HCT116 (cell line): ENCODE data around the gene RAB24.

Source experiments
- CBX3 ChIP-seq: IDR thresholded peaks from 2 replicates; pipeline ENCODE4 v1.6.1; 2012; ENCODE audit warnings: low read depth
- EZH2 ChIP-seq: fragments of 200-600 bp; sonication (generic); IDR thresholded peaks from 2 replicates; pipeline ENCODE4 v1.6.1; 2017; ENCODE audit warnings: antibody characterized with exemption, mixed run types
- EZH2phosphoT487 ChIP-seq: fragments of 200-600 bp; IDR thresholded peaks from 2 replicates; pipeline ENCODE4 v1.6.1; 2018; ENCODE audit warnings: antibody characterized with exemption, borderline replicate concordance
- POLR2A ChIP-seq: IDR thresholded peaks from 2 replicates; pipeline ENCODE4 v1.7.0; 2011; ENCODE audit warnings: borderline replicate concordance; ENCODE audit not compliant: insufficient read depth, insufficient read length; ENCODE audit errors: extremely low read depth
- POLR2AphosphoS5 ChIP-seq: IDR thresholded peaks from 2 replicates; pipeline ENCODE4 v1.6.1; 2011; ENCODE audit warnings: mild to moderate bottlenecking, low read depth, low read length, moderate library complexity
- RAD21 ChIP-seq: IDR thresholded peaks from 2 replicates; pipeline ENCODE4 v1.6.1; 2012; ENCODE audit warnings: low read depth, mild to moderate bottlenecking
- SP1 ChIP-seq: IDR thresholded peaks from 2 replicates; pipeline ENCODE4 v1.6.1; 2012; ENCODE audit warnings: low read depth
- SRF ChIP-seq: IDR thresholded peaks from 2 replicates; pipeline ENCODE4 v1.6.1; 2012; ENCODE audit warnings: low read depth
- TF ChIP-seq, protein P1 (sequence below), 3 experiments: fragments of 200-600 bp in 1 of 3; sonication (generic) in 1 of 3; IDR thresholded peaks in 2 of 3; conservative IDR thresholded peaks in 1 of 3; 2 replicates each; pipeline ENCODE4 v1.5.1; 2012 to 2017; ENCODE audit warnings: low read depth in 2 of 3, low read length in 2 of 3, antibody characterized with exemption in 1 of 3, borderline replicate concordance in 1 of 3, control low read depth in 1 of 3, mild to moderate bottlenecking in 1 of 3, mixed read lengths in 1 of 3, mixed run types in 1 of 3, moderate library complexity in 1 of 3; ENCODE audit not compliant: insufficient read depth in 1 of 3

DNA sequence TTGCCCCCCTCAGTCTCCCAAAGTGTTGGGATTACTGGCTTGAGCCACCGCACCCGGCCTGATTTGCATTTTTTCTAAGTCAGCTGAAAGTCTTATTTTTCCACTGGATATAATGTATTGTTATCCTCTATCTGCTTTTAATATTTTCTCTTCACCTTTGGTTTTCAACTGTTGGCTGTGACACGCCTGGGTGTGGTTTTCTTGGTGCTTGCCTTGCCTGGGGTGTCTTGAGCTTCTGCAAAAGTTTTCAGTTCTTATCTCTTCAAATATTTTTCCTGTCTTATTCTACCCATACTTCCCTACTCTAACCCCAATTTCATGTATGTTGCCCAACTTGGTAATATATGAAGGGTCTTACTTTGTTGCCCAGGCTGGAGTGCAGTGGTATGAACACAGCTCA lies 12.5 kb upstream of the RAB24 start:
- no peak for TF ChIP-seq RAD21
- no peak for TF ChIP-seq POLR2A
- TF ChIP-seq, protein P1, sequence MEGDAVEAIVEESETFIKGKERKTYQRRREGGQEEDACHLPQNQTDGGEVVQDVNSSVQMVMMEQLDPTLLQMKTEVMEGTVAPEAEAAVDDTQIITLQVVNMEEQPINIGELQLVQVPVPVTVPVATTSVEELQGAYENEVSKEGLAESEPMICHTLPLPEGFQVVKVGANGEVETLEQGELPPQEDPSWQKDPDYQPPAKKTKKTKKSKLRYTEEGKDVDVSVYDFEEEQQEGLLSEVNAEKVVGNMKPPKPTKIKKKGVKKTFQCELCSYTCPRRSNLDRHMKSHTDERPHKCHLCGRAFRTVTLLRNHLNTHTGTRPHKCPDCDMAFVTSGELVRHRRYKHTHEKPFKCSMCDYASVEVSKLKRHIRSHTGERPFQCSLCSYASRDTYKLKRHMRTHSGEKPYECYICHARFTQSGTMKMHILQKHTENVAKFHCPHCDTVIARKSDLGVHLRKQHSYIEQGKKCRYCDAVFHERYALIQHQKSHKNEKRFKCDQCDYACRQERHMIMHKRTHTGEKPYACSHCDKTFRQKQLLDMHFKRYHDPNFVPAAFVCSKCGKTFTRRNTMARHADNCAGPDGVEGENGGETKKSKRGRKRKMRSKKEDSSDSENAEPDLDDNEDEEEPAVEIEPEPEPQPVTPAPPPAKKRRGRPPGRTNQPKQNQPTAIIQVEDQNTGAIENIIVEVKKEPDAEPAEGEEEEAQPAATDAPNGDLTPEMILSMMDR (IDR thresholded peaks at IDR 0.05 in 2 of 3, conservative IDR thresholded peaks at IDR 0.05 in 1 of 3; ENCODE audit: borderline replicate concordance in 1 of 3, insufficient read depth in 1 of 3, low read depth in 2 of 3, low read length in 2 of 3) = no peak
- no peak for TF ChIP-seq SRF
- TF ChIP-seq SP1 = no peak
- no peak for TF ChIP-seq EZH2
- TF ChIP-seq CBX3 = no peak
- no peak for TF ChIP-seq POLR2AphosphoS5
- no peak for TF ChIP-seq EZH2phosphoT487
